Mucosa of descending colon (tissue), 3 donors: Measurements from ENCODE around the gene C3orf52. TPM values are rescaled to one million over a fixed set of nuclear protein-coding genes. Genes with fewer than 3 reads are reported as not detected.

ENCODE experiments used
- ATAC-seq: fragments of 200-7000 bp; cut with Tn5 transposase; one replicate; pipeline ENCODE4 v1.9.1; 2020; ENCODE audit warnings: mild to moderate bottlenecking, moderate library complexity
- DNase-seq, 3 donors: peaks; one replicate each; pipeline ENCODE4 v3.0.0-alpha.2; 2020
- H3K36me3 ChIP-seq: fragments of 200-600 bp; one replicate; pipeline ENCODE4 v1.8.0; 2021; ENCODE audit warnings: low read depth, mild to moderate bottlenecking
- H3K4me1 ChIP-seq: fragments of 200-600 bp; one replicate; pipeline ENCODE4 v1.8.0; 2021; ENCODE audit warnings: low read depth, mild to moderate bottlenecking
- H3K4me3 ChIP-seq: fragments of 200-600 bp; one replicate; pipeline ENCODE4 v1.8.0; 2021; ENCODE audit warnings: mild to moderate bottlenecking
- H3K9me3 ChIP-seq: fragments of 200-600 bp; one replicate; pipeline ENCODE4 v1.8.0; 2021; ENCODE audit warnings: mild to moderate bottlenecking
- intact Hi-C, 2 donors: fragments of 100-400 bp; cut with DNase I in 1 of 2; cut with micrococcal nuclease in 1 of 2; formaldehyde crosslinking; loops; one replicate each; pipeline versions ENCODE4 v1.11.0 to v1.11.1; 2022; cut with DNase I, micrococcal nuclease
- total RNA-seq, 3 donors: library from RNA; stranded (reverse); fragmentation: NEBNext Ultra II Directional in 2 of 3; extraction: Animal tissue kit (Norgen Biotek cat#: 25700) in 2 of 3; gene quantifications; one replicate each; pipeline versions ENCODE4 v1.2.1 to v1.2.4, GENCODE V29; 2021 to 2023
- TF ChIP-seq, protein P1 (sequence below): fragments of 200-600 bp; IDR thresholded peaks from one replicate; pipeline ENCODE4 v1.8.0; 2022; ENCODE audit warnings: antibody characterized with exemption, mild to moderate bottlenecking
- donor health status: DM: no; HTN: no; CAD: no; lungs with moderate emphysema.
- donor health status: DM: no; HTN: no; CAD: no.
- donor health status: DM: no; HTN: yes; CAD: no.

The C3orf52 gene
- total RNA-seq, 3 donors from 2014 or later, result 22.6 to 49.9 (median 36.3) TPM

DNA sequence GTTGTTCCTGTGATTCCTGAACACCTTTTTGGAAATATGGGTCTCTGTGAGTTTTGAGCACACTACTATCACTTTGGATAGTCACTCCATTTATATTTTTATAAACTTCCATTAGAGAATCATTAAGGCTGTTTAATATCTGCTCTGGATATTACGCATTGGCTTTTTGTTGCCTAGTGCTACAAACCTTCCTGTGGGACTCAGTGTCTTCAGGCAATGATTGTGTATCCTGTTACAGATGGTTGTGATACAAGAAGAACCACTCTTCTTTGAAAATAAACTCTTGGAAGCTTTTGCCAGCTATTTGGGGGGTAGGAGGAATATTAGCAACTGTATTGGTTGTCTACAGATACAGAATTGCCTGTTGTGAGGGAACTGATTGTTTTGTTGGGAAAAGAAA lies 31.2 kb downstream of the C3orf52 start:
- H3K4me1 ChIP-seq, result no peaks in the 10 kb centered on the region
- ATAC-seq, result no peak
- TF ChIP-seq, protein P1, sequence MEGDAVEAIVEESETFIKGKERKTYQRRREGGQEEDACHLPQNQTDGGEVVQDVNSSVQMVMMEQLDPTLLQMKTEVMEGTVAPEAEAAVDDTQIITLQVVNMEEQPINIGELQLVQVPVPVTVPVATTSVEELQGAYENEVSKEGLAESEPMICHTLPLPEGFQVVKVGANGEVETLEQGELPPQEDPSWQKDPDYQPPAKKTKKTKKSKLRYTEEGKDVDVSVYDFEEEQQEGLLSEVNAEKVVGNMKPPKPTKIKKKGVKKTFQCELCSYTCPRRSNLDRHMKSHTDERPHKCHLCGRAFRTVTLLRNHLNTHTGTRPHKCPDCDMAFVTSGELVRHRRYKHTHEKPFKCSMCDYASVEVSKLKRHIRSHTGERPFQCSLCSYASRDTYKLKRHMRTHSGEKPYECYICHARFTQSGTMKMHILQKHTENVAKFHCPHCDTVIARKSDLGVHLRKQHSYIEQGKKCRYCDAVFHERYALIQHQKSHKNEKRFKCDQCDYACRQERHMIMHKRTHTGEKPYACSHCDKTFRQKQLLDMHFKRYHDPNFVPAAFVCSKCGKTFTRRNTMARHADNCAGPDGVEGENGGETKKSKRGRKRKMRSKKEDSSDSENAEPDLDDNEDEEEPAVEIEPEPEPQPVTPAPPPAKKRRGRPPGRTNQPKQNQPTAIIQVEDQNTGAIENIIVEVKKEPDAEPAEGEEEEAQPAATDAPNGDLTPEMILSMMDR, result no peak
- no peaks in the 10 kb centered on the region for H3K9me3 ChIP-seq
- H3K4me3 ChIP-seq, result no peak overlapping the region
- DNase-seq, result no peak
- no peaks in the 10 kb centered on the region for H3K36me3 ChIP-seq
- intact Hi-C loops, result no loop called here

DNA sequence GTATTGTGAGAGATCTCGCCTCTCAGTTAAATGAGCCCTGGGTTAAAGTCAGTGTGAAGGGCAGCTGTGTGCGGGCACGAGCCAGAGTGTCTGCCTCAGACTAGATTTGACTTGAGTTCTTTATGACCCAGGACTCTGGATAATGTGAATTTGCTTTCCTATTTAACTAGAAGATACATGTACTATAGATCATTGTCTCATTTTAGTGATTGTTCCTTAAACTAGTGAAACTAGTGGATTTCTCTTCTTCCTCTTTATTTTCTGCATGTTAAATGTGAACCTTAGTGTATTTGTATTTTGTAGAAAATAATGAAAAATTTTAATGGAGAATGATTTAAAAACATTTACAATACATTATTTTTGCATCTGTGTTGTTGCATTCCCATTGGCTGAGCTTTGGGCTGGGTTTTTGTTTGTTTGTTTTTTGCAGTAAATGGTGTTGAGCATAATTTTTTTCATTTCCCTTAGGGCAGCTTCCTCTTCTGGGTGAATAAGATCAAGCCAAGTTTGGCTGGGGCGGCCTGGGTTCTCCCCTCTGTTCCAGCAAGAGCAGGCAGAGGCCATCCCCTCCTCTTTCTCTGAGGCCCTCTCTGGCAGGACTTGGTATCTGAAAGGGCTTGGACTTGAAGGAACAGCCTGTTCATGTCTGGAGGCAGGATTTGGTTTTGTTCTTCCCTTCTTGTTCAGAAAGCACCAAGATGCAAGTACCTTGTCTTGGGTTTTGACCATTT lies 31.8 kb downstream of the C3orf52 start:
- H3K36me3 ChIP-seq, result no peaks in the 10 kb centered on the region
- no peaks in the 10 kb centered on the region for H3K9me3 ChIP-seq
- ATAC-seq (peak; percentile 30), DNase-seq (peak in 1 of 3 donors; percentile 27)
- no peak overlapping the region for H3K4me3 ChIP-seq
- no peaks in the 10 kb centered on the region for H3K4me1 ChIP-seq
- intact Hi-C loops, result no loop called here
- TF ChIP-seq, protein P1, result no peak

DNA sequence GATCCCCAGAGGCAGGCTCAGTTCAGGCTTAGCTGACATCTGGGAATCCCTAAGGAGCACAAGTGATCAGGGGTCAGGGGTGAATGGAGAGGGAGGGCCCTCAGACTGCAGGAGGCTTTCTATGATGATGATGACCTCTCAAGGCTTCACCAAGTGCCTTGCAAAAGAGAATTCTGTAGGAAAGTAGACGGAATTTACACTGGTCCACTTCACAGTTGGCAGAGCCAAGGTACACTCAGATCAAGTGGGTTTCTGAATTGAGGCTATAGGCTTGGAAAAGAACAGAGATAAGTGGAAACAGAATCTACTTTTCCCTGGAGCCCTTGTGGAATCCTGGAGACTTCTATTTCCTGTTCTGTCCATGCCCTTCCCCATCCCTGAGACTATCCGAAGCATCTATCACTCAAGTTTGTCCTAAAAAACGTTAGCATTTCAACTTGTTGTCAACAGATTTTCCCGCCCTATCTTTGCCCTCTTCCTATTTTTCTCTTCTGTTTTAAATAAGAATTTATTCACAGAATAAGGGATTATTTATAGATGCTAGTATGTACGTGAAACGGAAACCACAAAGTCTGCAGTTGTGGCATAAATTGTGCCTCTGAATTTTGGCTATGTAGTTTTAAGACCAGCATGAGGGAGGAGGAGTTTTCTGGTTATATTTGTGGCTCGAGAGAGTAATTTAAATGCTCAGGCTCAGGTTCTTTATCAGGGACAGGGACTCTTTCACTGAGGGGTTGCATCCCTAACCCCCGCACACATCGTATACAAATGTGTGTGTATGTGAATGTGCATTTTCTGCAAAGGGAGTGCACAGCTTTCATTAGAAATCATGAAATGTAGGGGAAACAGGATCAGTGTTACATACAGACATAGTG lies 34.0 kb downstream of the C3orf52 start:
- Histone ChIP-seq H3K9me3 (no peaks in the 10 kb centered on the region), H3K4me3 (no peak overlapping the region), H3K36me3 (no peaks in the 10 kb centered on the region), H3K4me1 (no peaks in the 10 kb centered on the region)
- intact Hi-C loops, result no loop called here
- ATAC-seq (no peak), DNase-seq (no peak)
- TF ChIP-seq, protein P1, result no peak

DNA sequence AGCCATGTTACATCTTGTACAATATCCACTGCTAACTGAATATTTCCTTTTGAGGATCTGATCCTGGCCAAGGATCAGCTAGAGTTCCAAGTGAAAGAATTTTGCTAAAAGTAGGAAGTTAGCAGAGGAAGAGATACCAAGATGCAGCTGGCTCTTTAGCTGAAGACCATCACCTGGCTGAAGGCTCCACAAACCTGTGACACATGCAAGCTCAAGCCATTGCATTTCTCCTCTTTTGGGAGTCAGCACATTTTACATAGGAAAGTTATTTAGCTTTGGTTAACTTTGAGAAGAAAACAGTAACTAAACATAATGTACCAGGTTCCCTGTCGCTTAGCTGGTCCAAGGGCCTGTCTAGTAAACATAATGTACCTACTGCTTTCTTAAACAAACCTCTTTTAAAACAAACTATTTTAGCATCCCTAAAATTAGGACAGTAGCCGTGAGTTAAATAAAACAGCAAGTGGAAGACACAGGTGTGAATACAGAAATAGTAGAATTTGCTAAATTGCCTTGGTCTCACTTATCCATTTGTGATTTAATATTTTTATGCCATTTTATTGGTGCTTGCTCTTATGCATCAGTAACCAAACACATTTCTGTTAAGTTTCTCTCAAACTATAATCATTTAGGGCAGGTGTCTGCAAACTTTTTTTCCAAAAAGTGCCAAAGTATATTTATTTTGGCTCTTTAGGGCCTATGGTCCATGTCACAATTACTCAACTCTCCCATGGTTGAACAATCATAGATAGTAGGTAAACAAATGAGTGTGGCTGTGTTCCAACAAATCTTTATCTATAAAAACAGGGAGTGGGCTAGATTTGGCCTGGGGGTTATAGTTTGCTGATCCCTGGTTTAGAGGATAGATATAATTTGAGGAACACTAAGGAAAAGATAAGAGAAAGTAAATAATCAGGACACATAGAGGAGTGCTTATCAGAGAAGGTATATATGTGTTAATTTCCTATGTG lies 35.7 kb downstream of the C3orf52 start:
- no peaks in the 10 kb centered on the region for H3K9me3 ChIP-seq
- intact Hi-C loops, result no loop called here
- H3K36me3 ChIP-seq, result no peaks in the 10 kb centered on the region
- ATAC-seq, result no peak
- no peak overlapping the region for H3K4me3 ChIP-seq
- DNase-seq, result no peak
- TF ChIP-seq, protein P1, result no peak
- H3K4me1 ChIP-seq, result no peaks in the 10 kb centered on the region

DNA sequence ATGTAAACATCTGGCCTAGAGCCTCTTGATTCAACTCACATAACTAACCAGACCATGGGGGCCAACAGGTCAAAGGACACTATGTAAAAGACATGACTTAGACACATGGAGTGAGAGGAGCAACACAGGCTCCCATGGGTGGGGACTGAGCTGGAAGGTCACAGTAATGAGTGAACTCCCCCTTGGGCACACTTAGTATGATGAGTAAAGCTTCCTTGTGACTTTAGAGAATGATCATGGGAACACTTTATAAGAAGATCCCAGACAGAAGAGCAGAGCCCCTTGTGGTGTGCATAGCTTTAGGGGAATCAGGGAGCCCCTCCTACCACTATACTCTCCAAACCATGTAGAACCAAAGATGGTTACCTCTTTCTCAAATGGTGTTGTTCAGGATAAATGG lies 36.7 kb downstream of the C3orf52 start:
- H3K9me3 ChIP-seq, result no peaks in the 10 kb centered on the region
- ATAC-seq (no peak), DNase-seq (no peak)
- no peak overlapping the region for H3K4me3 ChIP-seq
- H3K36me3 ChIP-seq, result no peaks in the 10 kb centered on the region
- intact Hi-C loops, result no loop called here
- TF ChIP-seq, protein P1, result no peak
- no peaks in the 10 kb centered on the region for H3K4me1 ChIP-seq
